ENCODE results near the gene JHY.

JHY gene

GRCh38 chr11:122998727-122999366, 116.3 kb downstream of the JHY start:
- H3K4me3 Mint-ChIP-seq = no peak overlapping the region
- no peaks in the 10 kb centered on the region for H3K36me3 Mint-ChIP-seq (ENCODE audit: low read depth)
- H3K9me3 Mint-ChIP-seq = no peaks in the 10 kb centered on the region
- H3K27ac Mint-ChIP-seq = no peak overlapping the region
- H3K4me1 Mint-ChIP-seq (ENCODE audit: low read depth) = no peaks in the 10 kb centered on the region
- peaks cover 13% of the 10 kb centered on the region for H3K27me3 Mint-ChIP-seq (ENCODE audit: low read depth)

GRCh38 chr11:123000721-123001120, 118.2 kb downstream of the JHY start:
- Mint-ChIP-seq H3K27me3 (ENCODE audit: low read depth) (peaks cover 8% of the 10 kb centered on the region), H3K9me3 (no peaks in the 10 kb centered on the region), H3K4me3 (no peak overlapping the region), H3K27ac (no peak overlapping the region), H3K4me1 (ENCODE audit: low read depth) (no peaks in the 10 kb centered on the region), H3K36me3 (ENCODE audit: low read depth) (no peaks in the 10 kb centered on the region)

GRCh38 chr11:123006860-123007542, 124.4 kb downstream of the JHY start:
- no peaks in the 10 kb centered on the region for H3K4me1 Mint-ChIP-seq (ENCODE audit: low read depth)
- H3K9me3 Mint-ChIP-seq = no peaks in the 10 kb centered on the region
- H3K36me3 Mint-ChIP-seq (ENCODE audit: low read depth) = no peaks in the 10 kb centered on the region
- H3K27ac Mint-ChIP-seq = no peak overlapping the region
- no peak overlapping the region for H3K4me3 Mint-ChIP-seq
- no peaks in the 10 kb centered on the region for H3K27me3 Mint-ChIP-seq (ENCODE audit: low read depth)
